ENCODE measurements around the gene GMIP. TPM values are rescaled to one million over a fixed set of nuclear protein-coding genes. Genes with fewer than 3 reads are reported as not detected.
A peak's percentile ranks its signal among the peaks of the same experiment; 100 is the strongest.

GMIP gene
- total and polyA plus RNA-seq, 2 of the 13 experiments (the other 11 are each of a cell fraction or from before 2014, with no cell fraction given) = 1.5 to 1.8 TPM

DNA sequence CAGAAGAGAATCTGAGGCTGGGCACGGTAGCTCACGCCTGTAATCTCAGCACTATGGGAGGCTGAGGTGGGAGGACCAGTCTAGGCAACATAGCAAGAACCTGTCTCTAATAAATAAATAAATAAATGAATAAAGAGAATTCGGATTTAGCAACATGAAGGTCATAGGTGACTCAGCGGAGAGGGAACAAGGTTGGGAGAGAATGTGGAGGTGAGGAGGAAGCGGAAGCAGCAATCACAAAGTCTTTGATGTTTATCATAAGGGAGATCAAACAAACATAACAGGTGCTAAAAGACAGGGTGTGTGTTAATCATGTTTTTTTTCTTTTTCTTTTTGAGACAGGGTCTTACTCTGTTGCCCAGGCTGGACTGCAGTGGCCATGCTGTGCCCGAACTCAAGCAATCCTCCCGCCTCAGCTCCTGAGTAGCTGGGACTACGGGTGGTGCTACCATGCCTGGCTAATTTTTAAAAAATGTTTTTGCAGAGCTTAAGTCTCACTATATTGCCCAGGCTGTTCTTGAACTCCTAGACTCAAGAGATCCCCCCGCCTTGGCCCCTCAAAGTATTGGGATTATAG lies 41.2 kb downstream of the GMIP start (continued):
- TF ChIP-seq ZNF720 (CRISPR knock-in tag; IDR thresholded peaks at IDR 0.05) = no peak
- peak; percentile 68 for TF ChIP-seq FOSL2 (CRISPR knock-in tag; IDR thresholded peaks at IDR 0.05)
- no peak for TF ChIP-seq TP53 (CRISPR knock-in tag; conservative IDR thresholded peaks at IDR 0.05)
- no peak for TF ChIP-seq ZNF549 (CRISPR knock-in tag; IDR thresholded peaks at IDR 0.05)
- TF ChIP-seq NFATC3 (CRISPR knock-in tag; IDR thresholded peaks at IDR 0.05) = no peak
- TF ChIP-seq SMC3 (IDR thresholded peaks at IDR 0.05; ENCODE audit: low read length) = no peak
- TF ChIP-seq ZNF382 (CRISPR knock-in tag; IDR thresholded peaks at IDR 0.05; ENCODE audit: borderline replicate concordance) = no peak
- TF ChIP-seq GABPA (IDR thresholded peaks at IDR 0.05; ENCODE audit: low read depth, low read length) = no peak
- peak; percentile 9; the same call in 1 of the 2 replicates for TF ChIP-seq GABPA (CRISPR knock-in tag; IDR thresholded peaks at IDR 0.05; ENCODE audit: low read depth)
- peak; percentile 49; the same call in 1 of the 2 replicates for TF ChIP-seq SOX5 (CRISPR knock-in tag; IDR thresholded peaks at IDR 0.05; ENCODE audit: borderline replicate concordance)
- TF ChIP-seq ETV5 (CRISPR knock-in tag; IDR thresholded peaks at IDR 0.05; ENCODE audit: borderline replicate concordance) = peak; percentile 70; the same call in 1 of the 2 replicates
- no peak for TF ChIP-seq ZNF543 (CRISPR knock-in tag; IDR thresholded peaks at IDR 0.05)
- no peak for TF ChIP-seq NBN (conservative IDR thresholded peaks at IDR 0.05)
- no peak for TF ChIP-seq ZNF788 (CRISPR knock-in tag; IDR thresholded peaks at IDR 0.05; ENCODE audit: borderline replicate concordance)
- TF ChIP-seq IKZF1 (IDR thresholded peaks at IDR 0.05) = no peak
- no peak for TF ChIP-seq ZBTB40 (IDR thresholded peaks at IDR 0.05)
- TF ChIP-seq ZBTB40 (CRISPR knock-in tag; IDR thresholded peaks at IDR 0.05) = no peak
- peak; percentile 71; the same call in 1 of the 2 replicates for TF ChIP-seq TBX3 (IDR thresholded peaks at IDR 0.05; ENCODE audit: borderline replicate concordance)
- no peak for TF ChIP-seq ZFP36L2 (CRISPR knock-in tag; IDR thresholded peaks at IDR 0.05)
- no peak for TF ChIP-seq CENPX (CRISPR knock-in tag; IDR thresholded peaks at IDR 0.05)
- TF ChIP-seq RARA (CRISPR knock-in tag; IDR thresholded peaks at IDR 0.05) = 0 out of 2 replicates have a peak, but pooled peaks have one; percentile 19
- TF ChIP-seq BRD4 (CRISPR knock-in tag; IDR thresholded peaks at IDR 0.05) = no peak
- TF ChIP-seq SOX13 (IDR thresholded peaks at IDR 0.05) = no peak
- peak in 1 of 2 experiments; percentile 24; a peak in 1 of 4 replicates for TF ChIP-seq SOX13 (CRISPR knock-in tag; conservative IDR thresholded peaks at IDR 0.05 in 1 of 2, IDR thresholded peaks at IDR 0.05 in 1 of 2)
- peak; percentile 62 for TF ChIP-seq TCF7 (IDR thresholded peaks at IDR 0.05; ENCODE audit: low read depth)
- 0 out of 4 replicates have a peak, but pooled peaks of 1 of the 2 experiments have one; percentile 27 for TF ChIP-seq NR2F1 (CRISPR knock-in tag; IDR thresholded peaks at IDR 0.05)

All from HepG2 (cell line).